Measurements from ENCODE around the gene ARIH2. TPM values are rescaled to one million over a fixed set of nuclear protein-coding genes. Genes with fewer than 3 reads are reported as not detected.

ARIH2 gene
- total and polyA plus RNA-seq, 9 of the 15 experiments (the other 6 are each of a cell fraction or from before 2014, with no cell fraction given): 27.0 to 120 (median 108) TPM

DNA sequence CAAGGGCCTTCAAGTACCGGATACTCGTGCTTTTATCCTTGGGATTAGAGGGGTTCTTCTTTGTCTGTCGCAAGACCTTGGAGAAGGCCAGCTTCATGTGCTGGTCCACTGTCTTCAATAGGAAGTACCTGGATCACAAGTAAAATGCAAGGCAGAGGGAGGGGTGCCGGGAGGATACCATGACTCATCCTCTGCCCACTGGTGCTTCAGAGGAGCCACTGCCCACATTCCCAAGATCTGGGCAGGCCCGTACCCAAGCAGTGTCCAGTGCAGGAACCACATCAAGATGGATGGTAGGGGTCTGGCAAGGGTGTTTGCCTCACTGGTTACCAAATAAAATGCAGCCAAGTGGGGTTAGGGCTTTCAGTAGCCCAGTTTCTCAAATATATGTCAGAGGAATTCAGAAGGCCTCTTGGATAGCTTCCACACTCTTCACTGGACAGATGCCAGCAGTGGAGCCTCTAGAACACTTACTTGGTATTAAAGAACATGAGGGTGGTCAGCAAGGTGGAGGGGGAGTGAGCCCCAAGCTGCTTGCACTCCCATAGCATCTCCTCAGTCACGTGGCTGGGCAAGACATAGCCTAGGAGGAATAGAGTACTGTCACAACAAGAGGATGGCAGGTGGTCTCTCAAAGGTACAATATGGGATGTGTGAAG is 114.1 kb downstream of the ARIH2 start:
- Histone ChIP-seq H3K4me2 (ENCODE audit: insufficient read depth, low read length) (no peak overlapping the region), H3K27ac (ENCODE audit: extremely low read depth, low read depth, low read length) (no peak overlapping the region), H3K4me3 (no peak overlapping the region), H3K9me1 (ENCODE audit: control insufficient read depth, insufficient read depth, low read length) (no peaks in the 10 kb centered on the region), H2AFZ (ENCODE audit: low read depth, low read length) (no peak overlapping the region), H3K27me3 (ENCODE audit: control insufficient read depth in 2 of 2, insufficient read depth in 2 of 2, low read length in 2 of 2) (no peaks in the 10 kb centered on the region), H3K9me3 (replicated peaks; ENCODE audit: control insufficient read depth, insufficient read depth, low read depth, low read length) (no peaks in the 10 kb centered on the region), H3K4me1 (replicated peaks in 1 of 2; ENCODE audit: control insufficient read depth in 2 of 2, insufficient read depth in 2 of 2, low read length in 2 of 2) (peaks cover 19 to 22% of the 10 kb centered on the region in 2 experiments; a peak in 4 of 5 replicates), H4K20me1 (replicated peaks; ENCODE audit: control insufficient read depth, insufficient read depth, low read length) (no peaks in the 10 kb centered on the region), H3K9ac (ENCODE audit: insufficient read depth in 1 of 2, low read depth in 2 of 2, low read length in 2 of 2) (no peak overlapping the region), H3K79me2 (ENCODE audit: control insufficient read depth, insufficient read depth, low read length) (peaks cover 18% of the 10 kb centered on the region), H3K36me3 (ENCODE audit: control insufficient read depth, insufficient read depth, low read length) (peaks cover 71% of the 10 kb centered on the region)
- no peak for FAIRE-seq
- BruUV-seq (replicated peaks): no TSS peak
- POLR2A ChIA-PET: interaction anchor here (0.7 kb wide), 1 partner anchor 51 kb away, joined by 3 read pairs; no protein-coding TSS in a partner anchor
- no peak for ATAC-seq
- TF ChIP-seq, protein P1, sequence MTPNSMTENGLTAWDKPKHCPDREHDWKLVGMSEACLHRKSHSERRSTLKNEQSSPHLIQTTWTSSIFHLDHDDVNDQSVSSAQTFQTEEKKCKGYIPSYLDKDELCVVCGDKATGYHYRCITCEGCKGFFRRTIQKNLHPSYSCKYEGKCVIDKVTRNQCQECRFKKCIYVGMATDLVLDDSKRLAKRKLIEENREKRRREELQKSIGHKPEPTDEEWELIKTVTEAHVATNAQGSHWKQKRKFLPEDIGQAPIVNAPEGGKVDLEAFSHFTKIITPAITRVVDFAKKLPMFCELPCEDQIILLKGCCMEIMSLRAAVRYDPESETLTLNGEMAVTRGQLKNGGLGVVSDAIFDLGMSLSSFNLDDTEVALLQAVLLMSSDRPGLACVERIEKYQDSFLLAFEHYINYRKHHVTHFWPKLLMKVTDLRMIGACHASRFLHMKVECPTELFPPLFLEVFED (CRISPR knock-in tag; conservative IDR thresholded peaks at IDR 0.05): no peak
- no peak for TF ChIP-seq ZNF408 (CRISPR knock-in tag; IDR thresholded peaks at IDR 0.05; ENCODE audit: low read depth)
- TF ChIP-seq ZNF232 (CRISPR knock-in tag; IDR thresholded peaks at IDR 0.05): no peak
- no peak for TF ChIP-seq ZNF655 (CRISPR knock-in tag; IDR thresholded peaks at IDR 0.05)
- TF ChIP-seq CREBBP (IDR thresholded peaks at IDR 0.05; ENCODE audit: low read depth, low read length): no peak
- TF ChIP-seq BHLHE40 (IDR thresholded peaks at IDR 0.05; ENCODE audit: low read length): no peak
- TF ChIP-seq ZNF146 (CRISPR knock-in tag; IDR thresholded peaks at IDR 0.05; ENCODE audit: unreplicated experiment): no peak
- TF ChIP-seq, protein P2, sequence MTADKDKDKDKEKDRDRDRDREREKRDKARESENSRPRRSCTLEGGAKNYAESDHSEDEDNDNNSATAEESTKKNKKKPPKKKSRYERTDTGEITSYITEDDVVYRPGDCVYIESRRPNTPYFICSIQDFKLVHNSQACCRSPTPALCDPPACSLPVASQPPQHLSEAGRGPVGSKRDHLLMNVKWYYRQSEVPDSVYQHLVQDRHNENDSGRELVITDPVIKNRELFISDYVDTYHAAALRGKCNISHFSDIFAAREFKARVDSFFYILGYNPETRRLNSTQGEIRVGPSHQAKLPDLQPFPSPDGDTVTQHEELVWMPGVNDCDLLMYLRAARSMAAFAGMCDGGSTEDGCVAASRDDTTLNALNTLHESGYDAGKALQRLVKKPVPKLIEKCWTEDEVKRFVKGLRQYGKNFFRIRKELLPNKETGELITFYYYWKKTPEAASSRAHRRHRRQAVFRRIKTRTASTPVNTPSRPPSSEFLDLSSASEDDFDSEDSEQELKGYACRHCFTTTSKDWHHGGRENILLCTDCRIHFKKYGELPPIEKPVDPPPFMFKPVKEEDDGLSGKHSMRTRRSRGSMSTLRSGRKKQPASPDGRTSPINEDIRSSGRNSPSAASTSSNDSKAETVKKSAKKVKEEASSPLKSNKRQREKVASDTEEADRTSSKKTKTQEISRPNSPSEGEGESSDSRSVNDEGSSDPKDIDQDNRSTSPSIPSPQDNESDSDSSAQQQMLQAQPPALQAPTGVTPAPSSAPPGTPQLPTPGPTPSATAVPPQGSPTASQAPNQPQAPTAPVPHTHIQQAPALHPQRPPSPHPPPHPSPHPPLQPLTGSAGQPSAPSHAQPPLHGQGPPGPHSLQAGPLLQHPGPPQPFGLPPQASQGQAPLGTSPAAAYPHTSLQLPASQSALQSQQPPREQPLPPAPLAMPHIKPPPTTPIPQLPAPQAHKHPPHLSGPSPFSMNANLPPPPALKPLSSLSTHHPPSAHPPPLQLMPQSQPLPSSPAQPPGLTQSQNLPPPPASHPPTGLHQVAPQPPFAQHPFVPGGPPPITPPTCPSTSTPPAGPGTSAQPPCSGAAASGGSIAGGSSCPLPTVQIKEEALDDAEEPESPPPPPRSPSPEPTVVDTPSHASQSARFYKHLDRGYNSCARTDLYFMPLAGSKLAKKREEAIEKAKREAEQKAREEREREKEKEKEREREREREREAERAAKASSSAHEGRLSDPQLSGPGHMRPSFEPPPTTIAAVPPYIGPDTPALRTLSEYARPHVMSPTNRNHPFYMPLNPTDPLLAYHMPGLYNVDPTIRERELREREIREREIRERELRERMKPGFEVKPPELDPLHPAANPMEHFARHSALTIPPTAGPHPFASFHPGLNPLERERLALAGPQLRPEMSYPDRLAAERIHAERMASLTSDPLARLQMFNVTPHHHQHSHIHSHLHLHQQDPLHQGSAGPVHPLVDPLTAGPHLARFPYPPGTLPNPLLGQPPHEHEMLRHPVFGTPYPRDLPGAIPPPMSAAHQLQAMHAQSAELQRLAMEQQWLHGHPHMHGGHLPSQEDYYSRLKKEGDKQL (CRISPR knock-in tag; IDR thresholded peaks at IDR 0.05; ENCODE audit: borderline replicate concordance): no peak
- TF ChIP-seq ZNF134 (CRISPR knock-in tag; conservative IDR thresholded peaks at IDR 0.05): no peak
- TF ChIP-seq, protein P3, sequence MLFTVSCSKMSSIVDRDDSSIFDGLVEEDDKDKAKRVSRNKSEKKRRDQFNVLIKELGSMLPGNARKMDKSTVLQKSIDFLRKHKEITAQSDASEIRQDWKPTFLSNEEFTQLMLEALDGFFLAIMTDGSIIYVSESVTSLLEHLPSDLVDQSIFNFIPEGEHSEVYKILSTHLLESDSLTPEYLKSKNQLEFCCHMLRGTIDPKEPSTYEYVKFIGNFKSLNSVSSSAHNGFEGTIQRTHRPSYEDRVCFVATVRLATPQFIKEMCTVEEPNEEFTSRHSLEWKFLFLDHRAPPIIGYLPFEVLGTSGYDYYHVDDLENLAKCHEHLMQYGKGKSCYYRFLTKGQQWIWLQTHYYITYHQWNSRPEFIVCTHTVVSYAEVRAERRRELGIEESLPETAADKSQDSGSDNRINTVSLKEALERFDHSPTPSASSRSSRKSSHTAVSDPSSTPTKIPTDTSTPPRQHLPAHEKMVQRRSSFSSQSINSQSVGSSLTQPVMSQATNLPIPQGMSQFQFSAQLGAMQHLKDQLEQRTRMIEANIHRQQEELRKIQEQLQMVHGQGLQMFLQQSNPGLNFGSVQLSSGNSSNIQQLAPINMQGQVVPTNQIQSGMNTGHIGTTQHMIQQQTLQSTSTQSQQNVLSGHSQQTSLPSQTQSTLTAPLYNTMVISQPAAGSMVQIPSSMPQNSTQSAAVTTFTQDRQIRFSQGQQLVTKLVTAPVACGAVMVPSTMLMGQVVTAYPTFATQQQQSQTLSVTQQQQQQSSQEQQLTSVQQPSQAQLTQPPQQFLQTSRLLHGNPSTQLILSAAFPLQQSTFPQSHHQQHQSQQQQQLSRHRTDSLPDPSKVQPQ (CRISPR knock-in tag; IDR thresholded peaks at IDR 0.05; ENCODE audit: borderline replicate concordance): no peak
- DNase-seq (ENCODE audit: extremely low read depth in 1 of 4, low spot score in 3 of 4): no peak
- in situ Hi-C loops (cut with MboI) (no loop called here), intact Hi-C loops (cut with micrococcal nuclease) (no loop called here)
- CTCF ChIA-PET (ENCODE audit: low intra/inter-chr PET ratio): no interaction called here
- WGBS (ENCODE audit: insufficient coverage, low coverage, missing lambda C conversion rate): 90% methylated on average over 3 of the region's 6 CpGs
